ENCODE measurements around the gene GPR31. TPM values are rescaled to one million over a fixed set of nuclear protein-coding genes. Genes with fewer than 3 reads are reported as not detected.
"Not testable (repeated sequence)": the region's sequence is repeated elsewhere in the genome, so short reads cannot be mapped to it uniquely, and the experiment has no call there.

Gene GPR31
- total RNA-seq = not detected

- Histone ChIP-seq H3K27me3 (no peaks in the 10 kb centered on the region), H3K9me3 (no peaks in the 10 kb centered on the region), H3K36me3 (no peaks in the 10 kb centered on the region), H3K4me1 (no peaks in the 10 kb centered on the region), H3K27ac (no peak within 1 kb of the TSS), H3K4me3 (no peak within 1 kb of the TSS)
- DNase-seq (ENCODE audit: low spot score in 2 of 2) = no peak
- intact Hi-C loops (cut with DNase I) = no loop called here
- TF ChIP-seq CTCF (IDR thresholded peaks at IDR 0.05) = no peak
These were observed at the start of gene GPR31 for GRCh38 chr6:167157863-167158262. Gene GPR31, minus strand, starts transcription at chr6:167157980. Its CDS starts 149 bp downstream, at chr6:167157831.

GRCh38 chr6:167207527-167207926 lies 49.7 kb upstream of the GPR31 start:
- no peak for DNase-seq (ENCODE audit: low spot score in 2 of 2)
- intact Hi-C loops (cut with DNase I) = no loop called here
- Histone ChIP-seq H3K27me3 (no peaks in the 10 kb centered on the region), H3K4me3 (no peak overlapping the region), H3K27ac (no peak overlapping the region), H3K36me3 (no peaks in the 10 kb centered on the region), H3K9me3 (no peaks in the 10 kb centered on the region), H3K4me1 (no peaks in the 10 kb centered on the region)
- TF ChIP-seq CTCF (IDR thresholded peaks at IDR 0.05) = no peak

GRCh38 chr6:167205316-167205715 lies 47.5 kb upstream of the GPR31 start:
- intact Hi-C loops (cut with DNase I); DNase-seq (ENCODE audit: low spot score in 2 of 2); H3K27ac ChIP-seq; H3K9me3 ChIP-seq; H3K4me3 ChIP-seq; H3K27me3 ChIP-seq; H3K36me3 ChIP-seq; H3K4me1 ChIP-seq: not testable (repeated sequence)

- H3K4me1 ChIP-seq; H3K27me3 ChIP-seq; H3K27ac ChIP-seq; DNase-seq (ENCODE audit: low spot score in 2 of 2); H3K4me3 ChIP-seq; intact Hi-C loops (cut with DNase I); H3K36me3 ChIP-seq; H3K9me3 ChIP-seq: not testable (repeated sequence)
These were observed 46.2 kb upstream of the GPR31 start for GRCh38 chr6:167204059-167204348.

- H3K4me1 ChIP-seq; DNase-seq (ENCODE audit: low spot score in 2 of 2); intact Hi-C loops (cut with DNase I); H3K27me3 ChIP-seq; H3K36me3 ChIP-seq; H3K4me3 ChIP-seq; H3K9me3 ChIP-seq; H3K27ac ChIP-seq: not testable (repeated sequence)
These were observed 45.7 kb upstream of the GPR31 start for GRCh38 chr6:167203261-167204058.

GRCh38 chr6:167202613-167203012 lies 44.8 kb upstream of the GPR31 start:
- H3K27me3 ChIP-seq; H3K4me3 ChIP-seq; H3K9me3 ChIP-seq; DNase-seq (ENCODE audit: low spot score in 2 of 2); H3K27ac ChIP-seq; H3K4me1 ChIP-seq; H3K36me3 ChIP-seq; intact Hi-C loops (cut with DNase I): not testable (repeated sequence)

- H3K4me3 ChIP-seq = no peak overlapping the region
- no peak for TF ChIP-seq CTCF (IDR thresholded peaks at IDR 0.05)
- H3K4me1 ChIP-seq = no peaks in the 10 kb centered on the region
- no peaks in the 10 kb centered on the region for H3K27me3 ChIP-seq
- no peak overlapping the region for H3K27ac ChIP-seq
- intact Hi-C loops (cut with DNase I) = no loop called here
- no peaks in the 10 kb centered on the region for H3K9me3 ChIP-seq
- DNase-seq (ENCODE audit: low spot score in 2 of 2) = no peak
- H3K36me3 ChIP-seq = no peaks in the 10 kb centered on the region
These were observed 43.0 kb upstream of the GPR31 start for GRCh38 chr6:167200806-167201205.

- H3K27ac ChIP-seq; H3K27me3 ChIP-seq; H3K9me3 ChIP-seq; H3K4me3 ChIP-seq; DNase-seq (ENCODE audit: low spot score in 2 of 2); H3K4me1 ChIP-seq; intact Hi-C loops (cut with DNase I); H3K36me3 ChIP-seq: not testable (repeated sequence)
These were observed 38.3 kb upstream of the GPR31 start for GRCh38 chr6:167195941-167196610.

GRCh38 chr6:167193515-167194125 lies 35.8 kb upstream of the GPR31 start:
- DNase-seq (ENCODE audit: low spot score in 2 of 2); H3K4me1 ChIP-seq; H3K4me3 ChIP-seq; H3K27ac ChIP-seq; H3K36me3 ChIP-seq; H3K9me3 ChIP-seq; intact Hi-C loops (cut with DNase I); H3K27me3 ChIP-seq: not testable (repeated sequence)

GRCh38 chr6:167191043-167191583 lies 33.3 kb upstream of the GPR31 start:
- H3K9me3 ChIP-seq; DNase-seq (ENCODE audit: low spot score in 2 of 2); intact Hi-C loops (cut with DNase I); H3K36me3 ChIP-seq; H3K4me3 ChIP-seq; H3K27me3 ChIP-seq; H3K27ac ChIP-seq; H3K4me1 ChIP-seq: not testable (repeated sequence)

GRCh38 chr6:167187275-167187674 lies 29.5 kb upstream of the GPR31 start:
- DNase-seq (ENCODE audit: low spot score in 2 of 2) = not testable (repeated sequence)

More at GRCh38 chr6:167187275-167187674, 29.5 kb upstream of the GPR31 start:
- H3K27ac ChIP-seq; H3K4me1 ChIP-seq; H3K4me3 ChIP-seq; H3K9me3 ChIP-seq; intact Hi-C loops (cut with DNase I); H3K27me3 ChIP-seq; H3K36me3 ChIP-seq: not testable (repeated sequence)
